Activated T-cell treated with anti-CD3 and anti-CD28 coated beads, Interleukin-2, amount 50 U/mL, for 48 hours (primary cell): ENCODE data around the gene ANKMY1.
"Not testable (repeated sequence)": the region's sequence is repeated elsewhere in the genome, so short reads cannot be mapped to it uniquely, and the experiment has no call there.

Experiments
- DNase-seq, 2 experiments: peaks; one replicate each; pipeline ENCODE4 v3.0.0-alpha.2; 2020

The ANKMY1 gene

GRCh38 chr2:240567137-240567871 is 9.5 kb upstream of the ANKMY1 start:
- DNase-seq: peak; percentile 60 to 64

GRCh38 chr2:240566203-240567136 is 8.7 kb upstream of the ANKMY1 start:
- DNase-seq: peak; percentile 96 to 97

- DNase-seq: peak; percentile 91 to 93
Observed at GRCh38 chr2:240565333-240566202, 7.8 kb upstream of the ANKMY1 start.

- peak; percentile 54 to 61 for DNase-seq
Observed at GRCh38 chr2:240564561-240565332, 7.0 kb upstream of the ANKMY1 start.

GRCh38 chr2:240563951-240564560 is 6.3 kb upstream of the ANKMY1 start:
- DNase-seq: peak in 1 of 2 experiments; percentile 15

GRCh38 chr2:240563231-240563630 is 5.4 kb upstream of the ANKMY1 start:
- DNase-seq: not testable (repeated sequence)

- DNase-seq: peak; percentile 29 to 36
Observed at GRCh38 chr2:240561325-240561971, 3.7 kb upstream of the ANKMY1 start.

- DNase-seq: peak; percentile 100
Observed at GRCh38 chr2:240560480-240561324, 2.9 kb upstream of the ANKMY1 start.

- peak; percentile 91 to 95 for DNase-seq
Observed at GRCh38 chr2:240560084-240560479, 2.3 kb upstream of the ANKMY1 start, which contains the start of gene DUSP28. Gene DUSP28, plus strand, starts transcription at chr2:240560357. Its CDS starts 328 bp downstream, at chr2:240560685.

- DNase-seq: peak in 1 of 2 experiments; percentile 43
Observed at GRCh38 chr2:240559286-240559685, 1.5 kb upstream of the ANKMY1 start.

- peak in 1 of 2 experiments; percentile 25 for DNase-seq
Observed at GRCh38 chr2:240558236-240558761, 511 bp upstream of the ANKMY1 start.

- peak in 1 of 2 experiments; percentile 28 for DNase-seq
Observed at GRCh38 chr2:240557101-240557751, 562 bp downstream of the ANKMY1 start.

GRCh38 chr2:240556553-240557100 is 1.2 kb downstream of the ANKMY1 start:
- DNase-seq: peak; percentile 82 to 84

- no peak for DNase-seq
Observed at GRCh38 chr2:240555541-240556250, 2.1 kb downstream of the ANKMY1 start.

GRCh38 chr2:240554767-240555493 is 2.9 kb downstream of the ANKMY1 start:
- no peak for DNase-seq

GRCh38 chr2:240553956-240554480 is 3.8 kb downstream of the ANKMY1 start:
- no peak for DNase-seq

GRCh38 chr2:240551811-240552210 is 6.0 kb downstream of the ANKMY1 start:
- no peak for DNase-seq
